Vagina (tissue), 2 donors: ENCODE results near the gene THAP4. TPM values are rescaled to one million over a fixed set of nuclear protein-coding genes. Genes with fewer than 3 reads are reported as not detected.

Experiments used
- DNase-seq, 2 donors: peaks; one replicate each; pipeline ENCODE4 v3.0.0-alpha.2; 2017; ENCODE audit errors: extremely low spot score in 2 of 2
- H3K27ac ChIP-seq: fragments of 200-600 bp; sonication (generic); one replicate; pipeline ENCODE4 v1.5.1; 2019
- H3K27me3 ChIP-seq: fragments of 200-600 bp; sonication (generic); one replicate; pipeline ENCODE4 v1.5.1; 2019
- H3K36me3 ChIP-seq, 2 donors: fragments of 200-600 bp; sonication (generic); one replicate each; pipeline ENCODE4 v1.5.1; 2017 to 2019
- H3K4me1 ChIP-seq: fragments of 200-600 bp; sonication (generic); one replicate; pipeline ENCODE4 v1.5.1; 2019
- H3K4me3 ChIP-seq, 2 donors: fragments of 200-600 bp; sonication (generic); 1 replicate in 1 of 2; 2 replicates in 1 of 2; pipeline ENCODE4 v1.5.1; 2016 to 2019
- H3K9me3 ChIP-seq: fragments of 200-600 bp; sonication (generic); one replicate; pipeline ENCODE4 v1.5.1; 2019
- CTCF ChIP-seq, 3 experiments: fragments of 450-650 bp in 2 of 3; fragments of 200-600 bp in 1 of 3; sonication (generic) in 1 of 3; IDR thresholded peaks; one replicate each; pipeline ENCODE4 v1.5.1; 2017 to 2019; ENCODE audit warnings: antibody characterized with exemption in 3 of 3, mild to moderate bottlenecking in 2 of 3, moderate library complexity in 2 of 3
- POLR2A ChIP-seq, 2 donors: fragments of 450-650 bp; IDR thresholded peaks; one replicate each; pipeline ENCODE4 v1.6.1; 2017; ENCODE audit warnings: antibody characterized with exemption in 2 of 2, mild to moderate bottlenecking in 2 of 2, moderate library complexity in 2 of 2
- POLR2AphosphoS5 ChIP-seq, 2 donors: sonication (generic); formaldehyde crosslinking; IDR thresholded peaks; one replicate each; pipeline ENCODE4 v1.9.0; 2017; ENCODE audit warnings: antibody characterized with exemption in 2 of 2, mild to moderate bottlenecking in 2 of 2, low read depth in 1 of 2; ENCODE audit not compliant: insufficient read depth in 1 of 2
- intact Hi-C: fragments of 100-400 bp; cut with DNase I; formaldehyde crosslinking; loops from one replicate; pipeline ENCODE4 v1.15.1; 2023
- total RNA-seq: library from RNA; depleted of rRNA; stranded (reverse); fragments of >200 nt; gene quantifications from one replicate; pipeline ENCODE4 v1.2.3, GENCODE V29; 2016

The THAP4 gene
- total RNA-seq, 1 donor from 2014 or later = 44.4 TPM

DNA sequence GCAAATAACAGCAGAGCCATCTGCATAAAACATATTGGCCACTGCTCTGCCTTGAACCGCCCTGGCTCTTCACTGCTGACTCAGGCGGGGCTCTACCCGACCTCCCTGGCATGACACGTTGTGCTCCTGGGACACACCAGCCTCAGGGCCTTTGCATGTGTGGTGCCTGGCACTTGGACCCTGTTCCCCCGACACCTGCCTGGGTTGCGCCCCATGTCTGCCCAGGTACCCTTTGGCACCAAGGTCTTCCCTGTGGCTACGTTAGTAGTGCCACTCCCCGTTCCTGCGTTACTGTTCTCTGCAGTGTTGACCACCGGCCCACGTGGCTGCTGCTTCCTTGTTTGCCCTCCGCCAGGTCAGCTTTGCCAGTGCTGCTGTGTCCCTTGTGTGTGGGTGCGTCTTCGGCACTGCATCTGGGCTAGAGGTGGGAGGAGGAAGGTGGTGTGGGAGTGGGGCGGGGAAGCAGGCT, 20.9 kb upstream of the THAP4 start:
- Histone ChIP-seq H3K4me1 (no peaks in the 10 kb centered on the region), H3K4me3 (no peak overlapping the region), H3K9me3 (no peaks in the 10 kb centered on the region), H3K27ac (no peak overlapping the region), H3K27me3 (no peaks in the 10 kb centered on the region), H3K36me3 (peaks cover 0 to 64% of the 10 kb centered on the region in 2 donors)
- intact Hi-C loops = no loop called here
- no peak for DNase-seq
- TF ChIP-seq POLR2AphosphoS5 (IDR thresholded peaks at IDR 0.05; ENCODE audit: insufficient read depth in 1 of 2, low read depth in 1 of 2) = no peak
- no peak for TF ChIP-seq CTCF (IDR thresholded peaks at IDR 0.05)
- TF ChIP-seq POLR2A (IDR thresholded peaks at IDR 0.05) = no peak

DNA sequence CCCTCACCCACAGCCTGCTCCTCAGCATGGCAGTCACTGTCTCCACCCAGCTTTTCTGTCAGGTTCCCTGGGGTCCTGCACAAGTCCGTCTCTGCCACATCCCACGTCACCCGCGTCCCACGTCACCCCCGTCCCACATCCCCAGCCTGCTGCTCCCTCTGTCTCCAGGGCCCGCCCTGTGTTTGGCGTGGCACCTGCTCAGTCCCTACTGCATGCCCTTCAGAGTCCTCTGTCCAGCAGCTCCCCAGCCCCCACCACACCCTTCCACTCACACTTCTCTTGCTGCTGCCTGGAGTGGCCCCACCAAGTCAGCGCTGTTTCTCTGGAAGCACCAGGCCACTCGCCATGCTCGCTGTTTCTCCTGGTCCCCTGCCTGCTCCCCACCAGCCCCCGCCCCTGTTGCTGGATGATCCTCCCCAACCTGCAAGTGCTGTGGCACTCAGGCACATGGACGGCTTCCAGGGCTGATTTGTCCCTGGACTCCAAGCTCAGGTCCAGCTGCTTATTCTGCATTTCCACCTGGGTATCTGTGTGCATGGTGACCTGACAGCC, 19.3 kb upstream of the THAP4 start:
- no peaks in the 10 kb centered on the region for H3K27me3 ChIP-seq
- no peak overlapping the region for H3K27ac ChIP-seq
- intact Hi-C loops = no loop called here
- no peak for TF ChIP-seq POLR2A (IDR thresholded peaks at IDR 0.05)
- peaks cover 0 to 79% of the 10 kb centered on the region in 2 donors for H3K36me3 ChIP-seq
- H3K9me3 ChIP-seq = no peaks in the 10 kb centered on the region
- no peak for DNase-seq
- H3K4me1 ChIP-seq = no peaks in the 10 kb centered on the region
- H3K4me3 ChIP-seq = no peak overlapping the region

DNA sequence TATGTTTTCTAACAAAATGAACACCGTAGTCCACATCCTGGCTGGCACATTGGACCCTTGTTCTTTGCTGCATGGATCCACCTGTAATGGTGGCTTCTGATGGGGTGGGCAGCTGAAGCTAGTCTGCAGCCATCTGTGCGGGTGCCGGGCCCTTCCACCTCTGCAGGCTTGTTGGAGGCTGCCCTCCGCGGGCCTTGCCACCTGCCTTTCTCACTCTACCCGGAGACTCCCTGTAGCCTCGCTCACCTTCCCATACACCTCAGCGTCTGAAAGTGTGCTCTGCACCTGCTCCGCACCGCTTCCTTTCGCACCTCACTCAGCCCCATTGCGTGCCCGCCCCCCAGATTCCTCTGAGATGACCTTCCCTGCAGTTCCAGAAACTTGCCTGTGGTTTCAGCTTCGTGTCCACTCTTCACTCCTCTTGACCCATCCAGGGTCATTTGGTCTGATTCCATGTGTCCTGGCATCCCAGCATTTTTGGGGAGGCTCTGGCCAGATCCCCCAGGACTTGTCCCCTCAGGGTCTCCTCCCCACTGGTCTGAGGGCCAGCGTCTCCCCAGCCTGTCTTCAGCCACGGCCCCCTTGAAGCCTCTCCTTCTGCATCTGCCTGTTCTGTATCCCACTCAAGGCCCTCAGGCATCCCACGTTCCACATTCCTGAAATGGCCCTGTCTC, 18.7 kb upstream of the THAP4 start:
- no peak overlapping the region for H3K27ac ChIP-seq
- H3K27me3 ChIP-seq = no peaks in the 10 kb centered on the region
- no peak for DNase-seq
- H3K36me3 ChIP-seq = peaks cover 0 to 82% of the 10 kb centered on the region in 2 donors
- no peaks in the 10 kb centered on the region for H3K4me1 ChIP-seq
- H3K9me3 ChIP-seq = no peaks in the 10 kb centered on the region
- H3K4me3 ChIP-seq = no peak overlapping the region
- TF ChIP-seq POLR2AphosphoS5 (IDR thresholded peaks at IDR 0.05; ENCODE audit: insufficient read depth in 1 of 2, low read depth in 1 of 2) (no peak), CTCF (IDR thresholded peaks at IDR 0.05) (no peak), POLR2A (IDR thresholded peaks at IDR 0.05) (no peak)
- intact Hi-C loops = no loop called here

GRCh38 chr2:241654551-241654950, 17.6 kb upstream of the THAP4 start:
- TF ChIP-seq CTCF (IDR thresholded peaks at IDR 0.05) (no peak), POLR2AphosphoS5 (IDR thresholded peaks at IDR 0.05; ENCODE audit: insufficient read depth in 1 of 2, low read depth in 1 of 2) (no peak), POLR2A (IDR thresholded peaks at IDR 0.05) (no peak)
- Histone ChIP-seq H3K4me3 (no peak overlapping the region), H3K27me3 (no peaks in the 10 kb centered on the region), H3K36me3 (peaks cover 0 to 71% of the 10 kb centered on the region in 2 donors), H3K9me3 (no peaks in the 10 kb centered on the region), H3K27ac (no peak overlapping the region), H3K4me1 (no peaks in the 10 kb centered on the region)
- intact Hi-C loops = no loop called here
- DNase-seq = no peak

DNA sequence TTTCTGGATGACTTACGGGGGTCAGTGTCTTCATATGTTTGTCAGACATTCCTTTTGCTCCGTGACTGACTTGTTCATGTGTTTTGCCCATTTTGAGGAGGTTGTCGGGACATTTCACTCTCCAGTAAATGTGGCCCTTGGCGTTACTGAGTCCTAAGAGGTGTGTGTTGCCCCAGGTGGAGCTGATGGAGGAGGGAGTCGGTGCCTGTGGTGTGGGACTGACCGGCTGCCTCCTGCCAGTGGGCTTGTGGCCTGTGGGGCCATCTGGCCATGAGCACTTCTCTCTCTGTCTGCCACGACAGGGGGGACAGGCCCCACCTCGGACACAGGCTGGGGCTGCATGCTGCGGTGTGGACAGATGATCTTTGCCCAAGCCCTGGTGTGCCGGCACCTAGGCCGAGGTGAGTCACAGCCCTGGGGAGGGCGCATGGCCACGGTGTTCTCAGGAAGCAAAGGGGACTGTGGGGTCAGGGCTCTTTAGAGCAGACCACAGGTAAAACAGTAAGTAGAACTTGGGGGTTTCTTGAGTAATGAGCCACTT, 16.3 kb upstream of the THAP4 start:
- Histone ChIP-seq H3K27ac (no peak overlapping the region), H3K4me1 (no peaks in the 10 kb centered on the region), H3K4me3 (no peak overlapping the region), H3K36me3 (peaks cover 0 to 58% of the 10 kb centered on the region in 2 donors), H3K9me3 (no peaks in the 10 kb centered on the region), H3K27me3 (no peaks in the 10 kb centered on the region)
- no peak for DNase-seq
- TF ChIP-seq POLR2AphosphoS5 (IDR thresholded peaks at IDR 0.05; ENCODE audit: insufficient read depth in 1 of 2, low read depth in 1 of 2) (no peak), POLR2A (IDR thresholded peaks at IDR 0.05) (no peak), CTCF (IDR thresholded peaks at IDR 0.05) (no peak)
- intact Hi-C loops = no loop called here
